GM13976 (cell line): ENCODE measurements around the gene ARRDC2.
"Not testable (repeated sequence)": the region's sequence is repeated elsewhere in the genome, so short reads cannot be mapped to it uniquely, and the experiment has no call there.

Source experiments
- DNase-seq: peaks from one replicate; pipeline ENCODE4 v3.0.0; 2012; ENCODE audit warnings: low spot score
- CTCF ChIP-seq: IDR thresholded peaks from 2 replicates; pipeline ENCODE4 v1.5.1; 2012; ENCODE audit warnings: borderline replicate concordance, mild to moderate bottlenecking; ENCODE audit not compliant: insufficient read depth; ENCODE audit errors: extremely low read depth, missing control alignments, control extremely low read depth
- in situ Hi-C: fragments of 300-500 bp; cut with MboI; formaldehyde crosslinking; loops from one replicate; pipeline ENCODE4 v1.12.0; 2022; ENCODE audit warnings: low sequenced_read_pairs, mixed read lengths, inconsistent platforms; ENCODE audit not compliant: unreplicated experiment

ARRDC2 gene

DNA sequence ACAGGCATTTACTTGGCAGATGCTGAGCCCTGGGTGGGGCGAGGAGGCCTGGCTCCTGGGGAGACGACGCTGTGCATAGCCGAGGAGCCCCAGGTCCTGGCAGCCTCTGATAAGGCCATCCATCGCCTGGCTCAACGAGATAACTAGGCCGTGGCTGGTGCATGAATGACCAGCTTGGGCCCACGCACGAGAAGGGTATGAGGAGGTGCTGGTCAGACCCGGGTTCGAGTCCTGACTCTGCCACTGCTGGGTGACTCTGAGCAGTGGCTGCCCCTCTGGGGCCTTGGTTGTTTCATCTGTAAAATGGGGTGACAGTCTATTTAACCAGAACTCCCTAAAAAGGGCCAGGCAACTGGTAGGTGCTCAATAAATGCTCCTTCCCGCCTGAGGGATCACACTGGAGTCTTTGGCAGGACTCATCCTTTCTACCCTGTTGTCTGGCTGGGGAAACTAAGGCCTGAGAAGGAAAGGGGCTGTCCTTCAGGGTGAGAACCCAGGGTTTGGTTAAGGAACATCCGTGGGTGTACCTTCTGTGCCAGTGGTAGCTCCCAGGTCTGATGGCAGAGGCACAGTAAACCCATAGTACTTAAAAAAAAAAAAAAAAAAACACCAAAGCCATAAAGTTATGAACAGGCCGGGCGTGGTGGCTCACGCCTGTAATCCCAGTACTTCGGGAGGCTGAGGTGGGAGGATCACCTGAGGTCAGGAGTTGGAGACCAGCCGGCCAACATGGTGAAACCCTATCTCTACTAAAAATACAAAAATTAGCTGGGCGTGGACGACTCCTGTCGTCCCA lies 8.1 kb upstream of the ARRDC2 start:
- in situ Hi-C loops, result no loop called here
- no peak for DNase-seq

DNA sequence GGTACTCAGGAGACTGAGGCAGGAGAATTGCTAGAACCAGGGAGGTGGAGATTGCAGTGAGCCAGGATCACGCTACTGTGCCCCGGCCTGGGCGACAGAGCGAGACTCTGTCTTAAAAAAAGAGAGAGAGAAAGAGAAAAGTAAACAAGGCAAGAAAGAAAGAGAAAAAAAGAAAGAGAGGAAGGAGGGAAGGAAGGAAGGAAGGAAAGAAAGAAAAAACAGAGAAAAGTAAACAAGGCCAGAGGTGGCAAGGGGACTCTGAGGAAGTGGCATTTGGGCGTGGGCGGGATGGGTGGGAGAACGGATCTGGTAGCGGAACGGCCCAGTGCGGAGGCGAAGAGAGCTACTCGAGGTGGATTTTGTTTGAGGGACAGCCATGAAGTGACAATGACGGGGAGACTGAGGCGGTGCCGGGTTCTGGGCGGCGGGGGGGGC lies 7.5 kb upstream of the ARRDC2 start:
- TF ChIP-seq CTCF, result no peak
- DNase-seq, result no peak
- in situ Hi-C loops, result no loop called here

More for the DNA sequence above, 8.1 kb upstream of the ARRDC2 start:
- no peak for TF ChIP-seq CTCF

DNA sequence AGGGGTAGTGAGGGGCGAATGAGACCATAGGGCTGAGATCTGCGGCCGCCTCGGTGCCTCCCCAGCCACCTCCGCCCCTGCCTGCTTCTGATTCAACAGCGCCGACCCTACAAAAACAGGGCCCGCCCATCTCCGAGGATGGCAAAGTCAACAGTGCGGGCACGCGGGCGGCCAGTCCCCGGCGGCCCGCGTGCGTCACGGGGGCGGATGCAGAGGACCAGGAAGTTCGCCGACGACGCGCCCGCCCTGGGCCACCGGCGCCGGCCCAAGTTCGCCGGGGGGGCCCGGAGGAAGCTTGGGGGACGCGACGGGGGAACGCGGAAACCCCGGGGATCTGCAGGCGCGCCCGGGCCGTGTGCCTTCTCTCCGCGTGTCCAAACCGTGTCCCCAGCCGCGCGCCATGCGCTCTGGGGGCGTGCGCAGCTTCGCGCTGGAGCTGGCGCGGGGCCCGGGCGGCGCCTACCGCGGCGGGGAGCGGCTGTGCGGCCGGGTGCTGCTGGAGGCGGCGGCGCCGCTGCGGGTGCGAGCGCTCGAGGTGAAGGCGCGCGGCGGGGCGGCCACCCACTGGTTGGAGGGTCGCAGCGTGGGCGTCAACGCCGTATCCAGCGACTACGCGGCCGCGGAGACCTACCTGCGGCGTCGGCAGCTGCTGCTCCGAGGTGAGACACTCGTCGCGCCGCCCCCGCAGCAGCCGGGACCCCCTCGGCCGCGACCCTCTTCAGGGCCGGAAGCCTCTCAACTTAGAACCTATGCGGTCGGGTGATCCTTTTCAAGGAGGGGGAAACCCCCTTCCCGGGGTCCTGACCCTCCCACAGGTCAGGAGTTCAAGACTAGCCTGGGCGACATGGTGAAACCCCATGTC lies 6.8 kb upstream of the ARRDC2 start:
- peak; percentile 91 for DNase-seq
- TF ChIP-seq CTCF, result no peak
- in situ Hi-C loops, result no loop called here

DNA sequence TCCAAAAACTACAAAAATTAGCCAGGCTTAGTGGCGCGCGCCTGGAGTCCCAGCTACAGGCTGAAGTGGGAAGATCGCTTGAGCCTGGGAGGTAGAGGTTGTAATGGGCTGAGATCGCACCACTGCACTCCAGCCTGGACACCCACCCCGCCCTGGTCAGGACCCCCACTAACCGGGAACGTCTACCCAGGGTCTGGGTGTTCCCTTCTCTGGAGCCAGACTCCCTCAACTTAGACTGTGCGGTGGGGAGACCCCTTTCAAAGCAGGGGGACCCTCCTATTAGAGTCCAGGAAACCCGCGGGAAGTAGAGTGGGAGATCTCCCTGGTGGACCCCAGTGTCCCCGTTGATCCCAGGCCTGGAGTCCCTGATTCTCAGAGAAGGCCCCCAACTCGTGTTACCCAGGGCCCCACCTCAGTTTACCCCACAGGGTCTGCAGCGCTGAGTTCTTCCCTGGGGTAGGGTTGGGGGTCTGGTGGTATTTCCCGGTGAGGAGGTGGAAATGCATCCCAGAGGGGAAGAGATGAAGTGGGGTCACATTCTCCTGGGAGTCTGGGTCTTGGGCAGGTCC lies 6.1 kb upstream of the ARRDC2 start:
- DNase-seq, result no peak
- in situ Hi-C loops, result no loop called here
- no peak for TF ChIP-seq CTCF

DNA sequence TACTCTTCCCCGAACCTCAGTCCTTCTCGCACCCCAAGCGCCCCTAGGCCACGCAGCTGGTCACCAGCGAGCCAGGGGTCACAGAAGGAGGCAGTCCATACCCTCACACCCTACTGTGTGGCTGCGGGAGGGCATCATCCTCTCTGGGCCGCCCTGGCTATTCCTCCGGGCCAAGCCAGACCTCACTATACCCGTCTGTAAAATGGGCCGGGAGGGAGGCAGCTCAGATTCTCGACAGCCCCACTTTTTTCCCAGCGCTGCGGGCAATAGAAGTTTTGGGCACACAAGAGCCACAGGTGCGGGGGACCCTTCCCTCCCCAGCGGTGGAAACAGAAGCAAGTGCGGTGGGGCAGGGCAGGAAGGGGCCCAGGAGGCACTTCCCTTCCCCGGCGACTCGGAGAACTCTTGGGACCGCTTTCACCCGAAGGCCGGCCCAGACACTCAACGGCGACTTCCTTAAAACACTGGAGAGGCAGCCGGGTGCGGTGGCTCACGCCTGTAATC lies 5.6 kb upstream of the ARRDC2 start:
- DNase-seq, result no peak
- TF ChIP-seq CTCF, result no peak
- in situ Hi-C loops, result no loop called here

GRCh38 chr19:18005750-18006149 lies 2.2 kb upstream of the ARRDC2 start:
- DNase-seq, in situ Hi-C loops: not testable (repeated sequence)
